ENCODE measurements around the gene TMPRSS11E.
"Not testable (repeated sequence)": the region's sequence is repeated elsewhere in the genome, so short reads cannot be mapped to it uniquely, and the experiment has no call there.

Gene TMPRSS11E, protein sequence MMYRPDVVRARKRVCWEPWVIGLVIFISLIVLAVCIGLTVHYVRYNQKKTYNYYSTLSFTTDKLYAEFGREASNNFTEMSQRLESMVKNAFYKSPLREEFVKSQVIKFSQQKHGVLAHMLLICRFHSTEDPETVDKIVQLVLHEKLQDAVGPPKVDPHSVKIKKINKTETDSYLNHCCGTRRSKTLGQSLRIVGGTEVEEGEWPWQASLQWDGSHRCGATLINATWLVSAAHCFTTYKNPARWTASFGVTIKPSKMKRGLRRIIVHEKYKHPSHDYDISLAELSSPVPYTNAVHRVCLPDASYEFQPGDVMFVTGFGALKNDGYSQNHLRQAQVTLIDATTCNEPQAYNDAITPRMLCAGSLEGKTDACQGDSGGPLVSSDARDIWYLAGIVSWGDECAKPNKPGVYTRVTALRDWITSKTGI

DNA sequence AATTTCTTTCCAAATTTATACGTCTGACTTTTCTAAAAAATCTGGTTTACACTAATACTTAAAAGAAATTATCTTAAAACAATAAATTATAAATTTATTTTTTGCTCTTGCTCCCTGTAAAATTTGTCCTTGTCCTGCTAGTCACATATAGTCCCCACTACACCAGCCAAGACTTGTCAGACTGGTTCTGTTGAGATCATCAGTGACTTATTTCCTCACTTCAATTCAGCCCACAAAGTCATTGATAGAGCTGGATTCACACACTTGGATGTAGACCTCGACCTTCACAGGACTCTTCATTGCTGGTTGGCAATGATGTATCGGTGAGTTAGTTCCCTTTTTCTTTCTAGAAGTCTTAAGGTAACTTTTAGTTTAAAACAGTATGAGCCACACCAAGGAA lies at the start of gene TMPRSS11E:
Gene TMPRSS11E, plus strand, starts transcription at position 263 of the 400 bp plus-strand sequence. Its CDS starts 50 bp downstream, at position 313.
- no peak for DNase-seq

GRCh38 chr4:68399306-68399705 lies 48.0 kb upstream of the TMPRSS11E start:
- no peak for DNase-seq

- DNase-seq: no peak
Observed at GRCh38 chr4:68401231-68401630, 46.0 kb upstream of the TMPRSS11E start.

- DNase-seq: no peak
Observed at GRCh38 chr4:68404153-68404552, 43.1 kb upstream of the TMPRSS11E start.

- not testable (repeated sequence) for DNase-seq
Observed at GRCh38 chr4:68405718-68406478, 41.4 kb upstream of the TMPRSS11E start.

- DNase-seq: no peak
Observed at GRCh38 chr4:68406479-68406859, 40.8 kb upstream of the TMPRSS11E start.

DNA sequence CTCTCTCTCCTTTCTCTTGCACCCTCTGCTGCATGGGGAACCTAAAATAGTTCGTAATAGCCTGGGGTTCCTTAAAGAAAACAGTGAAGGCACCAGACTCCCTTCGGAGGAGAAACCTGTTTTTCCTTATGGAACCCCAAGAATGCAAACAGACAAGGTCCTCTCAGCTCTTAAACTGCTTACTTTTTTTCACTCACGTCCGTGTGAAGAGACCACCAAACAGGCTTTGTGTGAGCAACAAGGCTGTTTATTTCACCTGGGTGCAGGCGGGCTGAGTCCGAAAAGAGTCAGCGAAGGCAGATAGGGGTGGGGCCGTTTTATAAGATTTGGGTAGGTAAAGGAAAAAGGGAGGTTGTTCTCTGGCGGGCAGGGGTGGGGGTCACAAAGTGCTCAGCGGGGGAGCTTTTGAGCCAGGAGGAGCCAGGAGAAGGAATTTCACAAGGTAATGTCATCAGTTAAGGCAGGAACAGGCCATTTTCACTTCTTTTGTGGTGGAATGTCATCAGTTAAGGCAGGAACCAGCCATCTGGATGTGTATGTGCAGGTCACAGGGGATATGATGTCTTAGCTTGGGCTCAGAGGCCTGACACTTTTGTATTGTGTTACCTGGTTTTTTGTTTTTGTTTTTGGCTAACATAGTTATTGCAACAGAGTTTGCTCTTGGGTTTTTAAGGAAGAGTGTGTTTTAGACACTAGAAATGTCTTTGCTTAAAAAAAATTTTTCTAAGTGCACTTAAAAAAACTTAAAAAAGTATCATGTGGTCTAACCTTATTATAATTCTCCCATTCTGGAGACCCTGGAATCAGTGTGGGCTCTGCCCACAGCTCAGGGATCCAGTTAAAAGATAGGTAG lies 40.0 kb upstream of the TMPRSS11E start:
- DNase-seq: not testable (repeated sequence)

- no peak for DNase-seq
Observed at GRCh38 chr4:68407868-68408190, 39.4 kb upstream of the TMPRSS11E start.

- no peak for DNase-seq
Observed at GRCh38 chr4:68410149-68410548, 37.1 kb upstream of the TMPRSS11E start.

- DNase-seq: no peak
Observed at GRCh38 chr4:68410643-68411042, 36.6 kb upstream of the TMPRSS11E start.

- not testable (repeated sequence) for DNase-seq
Observed at GRCh38 chr4:68412031-68412430, 35.2 kb upstream of the TMPRSS11E start.

DNA sequence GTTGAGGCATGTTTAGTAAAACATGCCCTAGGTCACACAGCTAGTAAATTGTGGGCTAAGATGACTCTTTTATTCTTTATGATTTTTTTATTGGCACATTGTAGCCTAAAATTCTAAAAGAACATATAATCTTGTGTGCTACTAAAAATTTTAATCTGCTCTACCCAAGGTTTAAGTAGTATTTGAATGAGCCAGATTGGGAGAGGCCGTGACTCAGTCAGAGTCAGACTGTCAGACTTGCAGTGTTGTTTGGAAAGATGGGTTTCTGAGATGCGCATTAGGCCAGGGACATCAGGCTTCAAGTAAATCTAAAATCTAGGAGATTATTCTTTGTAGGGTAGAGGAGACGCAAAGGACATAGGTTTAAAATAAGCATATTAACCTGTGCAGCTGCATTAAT lies 30.7 kb upstream of the TMPRSS11E start:
- DNase-seq: no peak

DNA sequence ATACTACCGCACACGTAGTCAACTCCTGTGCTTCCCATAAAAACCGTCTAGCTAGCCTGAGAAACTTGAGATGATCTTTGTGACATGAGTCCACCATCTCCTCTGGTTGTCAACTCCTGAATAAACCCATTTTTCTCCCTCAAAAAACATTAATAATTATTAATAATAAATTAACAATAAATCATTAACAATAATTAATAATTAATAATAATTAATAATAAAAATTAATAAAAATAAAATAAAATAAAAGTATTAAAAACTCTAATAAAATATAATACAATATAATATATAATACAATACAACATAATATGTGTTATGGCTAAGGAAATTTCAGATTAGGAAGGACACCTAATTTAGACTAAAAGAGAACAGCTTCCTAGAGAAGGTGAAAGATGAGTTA lies 20.7 kb upstream of the TMPRSS11E start:
- no peak for DNase-seq

DNA sequence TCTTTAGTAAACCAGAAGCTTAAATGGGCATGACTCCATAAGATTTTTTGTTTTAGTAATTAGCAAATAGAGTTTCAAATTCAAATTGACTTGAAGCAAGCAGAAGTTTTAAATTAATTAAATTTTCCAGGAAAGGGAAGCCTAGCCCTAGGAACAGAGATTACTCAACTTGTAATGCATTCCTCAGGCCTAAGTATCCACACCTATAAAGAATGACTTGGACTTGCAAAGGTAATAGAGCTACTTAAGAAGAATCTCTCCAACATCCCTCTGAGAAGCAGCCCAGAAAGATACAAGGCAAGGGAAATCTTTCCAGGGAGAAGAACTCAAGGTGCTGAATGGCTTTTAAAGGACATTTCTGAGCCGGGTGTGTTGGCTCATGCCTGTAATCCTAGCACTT lies 16.9 kb upstream of the TMPRSS11E start:
- DNase-seq: no peak

- no peak for DNase-seq
Observed at GRCh38 chr4:68432320-68432719, 14.9 kb upstream of the TMPRSS11E start.

- DNase-seq: no peak
Observed at GRCh38 chr4:68433582-68433981, 13.7 kb upstream of the TMPRSS11E start.

DNA sequence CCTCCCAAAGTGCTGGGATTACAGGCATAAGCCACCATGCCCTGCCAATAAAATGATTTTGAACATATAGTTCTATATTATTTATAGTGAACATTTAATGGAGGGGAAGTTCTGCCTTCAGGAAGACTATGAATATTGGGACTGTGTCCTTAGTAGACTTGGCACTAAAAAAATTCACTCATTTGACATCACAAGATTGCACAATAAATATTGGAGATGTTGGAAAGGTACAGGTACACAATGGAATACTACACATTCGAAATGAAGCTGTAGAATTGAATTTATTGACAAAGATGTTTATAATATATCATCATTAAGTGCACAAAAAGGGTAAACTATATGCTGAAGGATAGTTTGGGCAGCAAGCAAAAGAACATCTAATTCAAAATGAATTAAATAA lies 13.0 kb upstream of the TMPRSS11E start:
- no peak for DNase-seq

- DNase-seq: no peak
Observed at GRCh38 chr4:68434836-68435235, 12.4 kb upstream of the TMPRSS11E start.

DNA sequence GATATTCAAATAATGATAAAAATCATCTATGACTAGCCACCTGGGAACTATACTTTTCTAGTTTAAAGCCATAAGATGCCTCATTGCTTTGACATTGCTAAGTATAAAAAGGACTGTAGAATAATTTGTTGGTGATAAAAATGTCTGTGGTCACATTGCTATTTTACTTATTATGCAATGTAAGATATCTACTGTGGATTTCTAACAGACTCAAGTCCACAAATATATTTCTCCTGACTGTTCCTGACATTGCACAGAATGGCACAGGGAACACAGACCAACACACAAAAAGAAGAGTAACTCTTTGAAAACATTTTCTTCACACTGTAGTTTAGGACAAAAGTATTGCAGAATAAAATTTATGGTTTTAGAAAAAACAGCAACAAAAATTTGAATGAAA lies 2.2 kb upstream of the TMPRSS11E start:
- DNase-seq: no peak

- DNase-seq: no peak
Observed at GRCh38 chr4:68451246-68452211, 4.3 kb downstream of the TMPRSS11E start.

- DNase-seq: no peak
Observed at GRCh38 chr4:68460085-68460484, 12.8 kb downstream of the TMPRSS11E start.

GRCh38 chr4:68461790-68462189 lies 14.5 kb downstream of the TMPRSS11E start:
- DNase-seq: no peak

Measured in NK-92 treated with Interleukin-12 subunit alpha and Interleukin-12 subunit beta, amount 100 ng/mL, for 24 hours (cell line).